OCI-LY1 (cell line): ENCODE measurements around the gene GRK6.

Experiments
- CTCF ChIP-seq: fragments of 200-600 bp; sonication (generic), shearing (Covaris generic); IDR thresholded peaks from 2 replicates; pipeline ENCODE4 v1.5.1; 2017; ENCODE audit warnings: mild to moderate bottlenecking, antibody characterized with exemption, low read length, moderate library complexity, mixed read lengths
- EZH2 ChIP-seq: fragments of 200-600 bp; sonication (generic), shearing (Covaris generic); IDR thresholded peaks from 2 replicates; pipeline ENCODE4 v1.8.0; 2017; ENCODE audit warnings: borderline replicate concordance, mixed run types, mild to moderate bottlenecking, antibody characterized with exemption, low read length, moderate library complexity, mixed read lengths

- no peak for TF ChIP-seq CTCF
- no peak for TF ChIP-seq EZH2
Measured at GRCh38 chr5:177380805-177381126, 45.7 kb upstream of the GRK6 start.
